Neural cell (in vitro differentiated cells): ENCODE measurements around the gene ZBTB40.

ENCODE experiments used
- CTCF ChIP-seq: fragments of 450-650 bp; IDR thresholded peaks from 2 replicates; pipeline ENCODE4 v1.5.1; 2014; ENCODE audit warnings: antibody characterized with exemption, mild to moderate bottlenecking, moderate library complexity; ENCODE audit not compliant: poor library complexity, severe bottlenecking
- SMC3 ChIP-seq: fragments of 450-650 bp; conservative IDR thresholded peaks from 2 replicates; pipeline ENCODE4 v1.6.1; 2014; ENCODE audit warnings: antibody characterized with exemption, mild to moderate bottlenecking, moderate library complexity; ENCODE audit not compliant: poor library complexity

- TF ChIP-seq CTCF (no peak), SMC3 (no peak)
Measured at GRCh38 chr1:22449636-22450035, 2.0 kb upstream of the ZBTB40 start.
